Body of pancreas (tissue), 4 donors: ENCODE data around the gene ATP13A3.

Experiments used
- CTCF ChIP-seq, 7 experiments: fragments of 450-650 bp in 4 of 7; fragments of 200-600 bp in 3 of 7; sonication (generic) in 3 of 7; IDR thresholded peaks; one replicate each; pipeline ENCODE4 v1.5.1; 2016 to 2019; ENCODE audit warnings: antibody characterized with exemption in 7 of 7
- POLR2A ChIP-seq, 3 donors: fragments of 450-650 bp; IDR thresholded peaks; one replicate each; pipeline ENCODE4 v1.6.1; 2016; ENCODE audit warnings: antibody characterized with exemption in 3 of 3, mild to moderate bottlenecking in 2 of 3

- TF ChIP-seq CTCF (IDR thresholded peaks at IDR 0.05) = no peak
- no peak for TF ChIP-seq POLR2A (IDR thresholded peaks at IDR 0.05)
These were observed 670 bp upstream of the ATP13A3 start for GRCh38 chr3:194487289-194488054.
